ENCODE measurements around the gene COL8A2. TPM values are rescaled to one million over a fixed set of nuclear protein-coding genes. Genes with fewer than 3 reads are reported as not detected.

Gene COL8A2
- total RNA-seq, 2 donors from 2014 or later, result 7.9 to 10.7 TPM

- no peak for TF ChIP-seq POLR2A (IDR thresholded peaks at IDR 0.05)
- no peak for TF ChIP-seq CTCF (IDR thresholded peaks at IDR 0.05)
- TF ChIP-seq POLR2AphosphoS5 (IDR thresholded peaks at IDR 0.05), result no peak
- Histone ChIP-seq H3K27me3 (replicated peaks; ENCODE audit: insufficient read depth) (no peaks in the 10 kb centered on the region), H3K27ac (peak overlapping the region; percentile 72 to 90), H3K4me1 (replicated peaks) (peaks cover 13% of the 10 kb centered on the region), H3K36me3 (peaks cover 2 to 8% of the 10 kb centered on the region in 2 donors), H3K9me3 (no peaks in the 10 kb centered on the region), H3K4me3 (peak overlapping the region; percentile 57 to 89)
- 20% methylated on average over 6 of the region's 8 CpGs for WGBS
- DNase-seq (ENCODE audit: low spot score), result no peak
- intact Hi-C loops (cut with DNase I), result loop anchor here (2.0 to 5.0 kb wide), 2 partner anchors 157 to 206 kb away; partner anchors contain the start of genes AGO1 and AGO3
Measured at GRCh38 chr1:36088265-36088576, 36.8 kb downstream of the COL8A2 start.

GRCh38 chr1:36087233-36088123 lies 37.5 kb downstream of the COL8A2 start:
- TF ChIP-seq CTCF (IDR thresholded peaks at IDR 0.05) (no peak), POLR2A (IDR thresholded peaks at IDR 0.05) (no peak), POLR2AphosphoS5 (IDR thresholded peaks at IDR 0.05) (no peak)
- no peaks in the 10 kb centered on the region for H3K27me3 ChIP-seq (replicated peaks; ENCODE audit: insufficient read depth)
- H3K27ac ChIP-seq, result no peak overlapping the region
- peaks cover 13% of the 10 kb centered on the region for H3K4me1 ChIP-seq (replicated peaks)
- no peak for DNase-seq (ENCODE audit: low spot score)
- H3K4me3 ChIP-seq, result no peak overlapping the region
- intact Hi-C loops (cut with DNase I), result loop anchor here (2.0 to 5.0 kb wide), 2 partner anchors 157 to 205 kb away; partner anchors contain the start of genes AGO1 and AGO3
- 90% methylated on average over 29 of the region's 31 CpGs for WGBS
- peaks cover under 1 to 6% of the 10 kb centered on the region in 2 donors for H3K36me3 ChIP-seq
- no peaks in the 10 kb centered on the region for H3K9me3 ChIP-seq

- Histone ChIP-seq H3K9me3 (no peaks in the 10 kb centered on the region), H3K27me3 (replicated peaks; ENCODE audit: insufficient read depth) (no peaks in the 10 kb centered on the region), H3K4me1 (replicated peaks) (peaks cover 13% of the 10 kb centered on the region), H3K4me3 (no peak overlapping the region), H3K36me3 (peaks cover 0 to 2% of the 10 kb centered on the region in 2 donors), H3K27ac (no peak overlapping the region)
- TF ChIP-seq CTCF (IDR thresholded peaks at IDR 0.05), result no peak
- TF ChIP-seq POLR2AphosphoS5 (IDR thresholded peaks at IDR 0.05), result no peak
- TF ChIP-seq POLR2A (IDR thresholded peaks at IDR 0.05), result no peak
- intact Hi-C loops (cut with DNase I), result loop anchor here (5.0 kb wide), 1 partner anchor 204 kb away; the partner anchor contains the start of gene AGO1
- WGBS, result 86% methylated on average over 12 of the region's 12 CpGs
- DNase-seq (ENCODE audit: low spot score), result no peak
Measured at GRCh38 chr1:36086529-36087232, 38.3 kb downstream of the COL8A2 start.

DNA sequence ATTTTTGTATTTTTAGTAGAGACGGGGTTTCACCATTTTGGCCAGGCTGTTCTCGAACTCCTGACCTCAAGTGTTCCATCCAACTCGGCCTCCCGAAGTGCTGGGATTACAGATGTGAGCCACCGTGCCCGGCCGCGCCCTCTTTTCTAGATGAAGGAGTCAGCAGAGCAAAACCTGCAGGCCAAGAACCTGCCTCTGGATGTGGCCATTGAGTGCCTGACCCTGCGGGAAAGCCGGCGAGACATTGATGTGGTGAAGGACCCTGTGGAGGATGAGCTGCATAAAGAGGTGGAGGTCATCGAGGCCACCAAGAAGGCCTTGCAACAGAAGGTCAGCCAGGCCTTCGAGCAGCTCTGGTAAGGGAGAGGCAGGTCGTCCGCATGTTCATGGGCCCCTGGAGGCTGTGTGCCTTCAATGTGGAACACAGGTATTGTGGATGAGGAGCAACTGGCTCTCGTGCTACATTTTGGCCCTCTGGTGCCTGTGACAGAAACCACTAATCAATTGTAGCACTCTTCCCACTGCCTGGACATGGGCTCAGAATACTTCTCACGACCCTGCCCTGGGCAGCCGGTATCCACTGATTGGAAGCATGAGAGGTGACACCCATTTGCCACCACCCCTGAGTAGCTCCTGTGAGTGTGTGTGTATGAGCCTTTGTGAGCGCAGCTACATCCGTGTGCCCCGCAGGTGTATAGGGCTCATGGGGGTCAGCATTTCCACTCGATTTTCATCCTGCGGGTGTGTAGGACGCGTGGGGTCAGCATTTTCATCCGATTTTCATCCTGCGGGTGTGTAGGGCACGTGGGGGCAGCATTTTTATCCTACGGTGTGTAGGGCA lies 39.1 kb downstream of the COL8A2 start:
- intact Hi-C loops (cut with DNase I), result loop anchor here (5.0 kb wide), 1 partner anchor 204 kb away; the partner anchor contains the start of gene AGO1
- Histone ChIP-seq H3K4me3 (no peak overlapping the region), H3K36me3 (no peaks in the 10 kb centered on the region), H3K27ac (no peak overlapping the region), H3K27me3 (replicated peaks; ENCODE audit: insufficient read depth) (no peaks in the 10 kb centered on the region), H3K4me1 (replicated peaks) (peaks cover 13% of the 10 kb centered on the region), H3K9me3 (no peaks in the 10 kb centered on the region)
- TF ChIP-seq POLR2AphosphoS5 (IDR thresholded peaks at IDR 0.05) (no peak), POLR2A (IDR thresholded peaks at IDR 0.05) (no peak), CTCF (IDR thresholded peaks at IDR 0.05) (no peak)
- DNase-seq (ENCODE audit: low spot score), result no peak
- WGBS, result 95% methylated on average over 29 of the region's 29 CpGs

All from prostate gland (tissue), 2 donors.